Neuronal stem cell (in vitro differentiated cells): ENCODE measurements around the gene CCDC167.

Source experiments
- DNase-seq: peaks from one replicate; pipeline ENCODE4 v3.0.0-alpha.2; 2013; ENCODE audit warnings: low spot score
- H2AFZ ChIP-seq: one replicate; pipeline ENCODE4 v1.6.1; 2013; ENCODE audit warnings: mild to moderate bottlenecking, low read length, inconsistent platforms
- H2AK5ac ChIP-seq: 2 replicates; pipeline ENCODE4 v1.6.1; 2013; ENCODE audit warnings: low read depth, mild to moderate bottlenecking, inconsistent platforms, low read length, moderate library complexity, mixed read lengths
- H2BK120ac ChIP-seq: 2 replicates; pipeline ENCODE4 v1.6.1; 2013; ENCODE audit warnings: low read depth, mild to moderate bottlenecking, inconsistent platforms, low read length, moderate library complexity, mixed read lengths
- H2BK12ac ChIP-seq: one replicate; pipeline ENCODE4 v1.6.1; 2013; ENCODE audit warnings: low read length, inconsistent platforms
- H2BK15ac ChIP-seq: 2 replicates; pipeline ENCODE4 v1.6.1; 2013; ENCODE audit warnings: mild to moderate bottlenecking, low read length, inconsistent platforms, mixed read lengths
- H2BK5ac ChIP-seq: one replicate; pipeline ENCODE4 v1.6.1; 2013; ENCODE audit warnings: inconsistent platforms, mild to moderate bottlenecking, low read length, moderate library complexity
- H3K14ac ChIP-seq: one replicate; pipeline ENCODE4 v1.6.1; 2013; ENCODE audit warnings: low read length, inconsistent platforms
- H3K18ac ChIP-seq: 2 replicates; pipeline ENCODE4 v1.6.1; 2013; ENCODE audit warnings: low read length, inconsistent platforms
- H3K23ac ChIP-seq: 2 replicates; pipeline ENCODE4 v1.6.1; 2013; ENCODE audit warnings: low read depth, mild to moderate bottlenecking, mixed read lengths, low read length, inconsistent platforms; ENCODE audit not compliant: poor library complexity
- H3K27ac ChIP-seq: replicated peaks from 3 replicates; pipeline ENCODE4 v1.5.1; 2013; ENCODE audit warnings: low read length, inconsistent platforms
- H3K27me3 ChIP-seq, 3 experiments: 2 replicates each; pipeline ENCODE4 v1.6.1; 2013; ENCODE audit warnings: low read length in 3 of 3, mild to moderate bottlenecking in 2 of 3, inconsistent platforms in 1 of 3, low read depth in 1 of 3, mixed read lengths in 1 of 3, moderate library complexity in 1 of 3; ENCODE audit not compliant: control insufficient read depth in 3 of 3, insufficient read depth in 3 of 3
- H3K36me3 ChIP-seq, 2 donors: replicated peaks in 1 of 2; 2 replicates each; pipeline ENCODE4 v1.6.1; 2013; ENCODE audit warnings: low read length in 2 of 2; ENCODE audit not compliant: control insufficient read depth in 2 of 2, insufficient read depth in 2 of 2
- H3K4ac ChIP-seq: 2 replicates; pipeline ENCODE4 v1.6.1; 2013; ENCODE audit warnings: inconsistent platforms, mild to moderate bottlenecking, low read length, moderate library complexity
- H3K4me1 ChIP-seq, 2 donors: 1 replicate in 1 of 2; 2 replicates in 1 of 2; pipeline ENCODE4 v1.6.1; 2013; ENCODE audit warnings: low read length in 2 of 2, low read depth in 1 of 2; ENCODE audit not compliant: control insufficient read depth in 2 of 2, insufficient read depth in 1 of 2
- H3K4me2 ChIP-seq: one replicate; pipeline ENCODE4 v1.6.1; 2013; ENCODE audit warnings: mild to moderate bottlenecking, low read length, inconsistent platforms; ENCODE audit not compliant: insufficient read depth, poor library complexity, severe bottlenecking
- H3K4me3 ChIP-seq, 2 donors: 2 replicates each; pipeline ENCODE4 v1.5.1; 2013; ENCODE audit warnings: low read length in 2 of 2, mild to moderate bottlenecking in 2 of 2, inconsistent platforms in 1 of 2, moderate library complexity in 1 of 2
- H3K79me1 ChIP-seq: one replicate; pipeline ENCODE4 v1.6.1; 2013; ENCODE audit warnings: low read depth, mild to moderate bottlenecking, inconsistent platforms, low read length, moderate library complexity
- H3K9ac ChIP-seq: one replicate; pipeline ENCODE4 v1.6.1; 2013; ENCODE audit warnings: mild to moderate bottlenecking, low read depth, low read length, inconsistent platforms; ENCODE audit not compliant: poor library complexity
- H3K9me3 ChIP-seq, 2 donors: replicated peaks in 1 of 2; 2 replicates each; pipeline versions ENCODE3 to v1.6.1; 2013; ENCODE audit warnings: low read length in 2 of 2, mild to moderate bottlenecking in 2 of 2, inconsistent platforms in 1 of 2, low read depth in 1 of 2, mixed read lengths in 1 of 2, moderate library complexity in 1 of 2; ENCODE audit not compliant: control insufficient read depth in 2 of 2, insufficient read depth in 1 of 2
- H4K8ac ChIP-seq: one replicate; pipeline ENCODE4 v1.6.1; 2013; ENCODE audit warnings: low read depth, mild to moderate bottlenecking, inconsistent platforms, low read length, moderate library complexity
- H4K91ac ChIP-seq: one replicate; pipeline ENCODE4 v1.6.1; 2013; ENCODE audit warnings: low read length, low read depth, mild to moderate bottlenecking, inconsistent platforms; ENCODE audit not compliant: poor library complexity
- WGBS, 2 donors: extraction: QIAGEN DNeasy Blood & Tissue Kit; methylation state at CpG; one replicate each; pipeline ENCODE4 v1.1.7; 2013; ENCODE audit warnings: missing lambda C conversion rate in 2 of 2, mixed read lengths in 1 of 2; ENCODE audit not compliant: insufficient read length in 2 of 2, insufficient replicate concordance in 1 of 2; ENCODE audit errors: extremely low coverage in 2 of 2; 5-methylcytosine and 5-hydroxymethylcytosine counted together

CCDC167 gene

DNA sequence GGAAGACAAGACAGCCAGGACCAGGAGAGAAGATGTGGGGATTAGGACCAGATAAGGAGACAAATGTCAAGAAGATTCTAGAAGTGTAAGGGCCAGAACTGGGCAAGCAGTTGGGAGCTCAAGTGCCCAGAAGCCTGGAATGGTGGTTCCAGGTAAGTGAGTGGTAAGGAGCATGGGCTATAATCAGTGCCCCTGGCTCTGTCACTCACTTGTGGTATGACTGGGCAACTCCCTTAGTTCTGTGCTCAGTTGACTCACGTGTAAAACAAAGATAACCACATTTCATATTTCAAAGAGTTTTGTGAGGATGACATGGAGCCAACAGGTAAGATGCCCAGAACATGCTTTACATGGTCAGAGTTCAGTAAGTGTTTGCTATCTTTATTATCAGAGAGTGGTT, 11.2 kb downstream of the CCDC167 start:
- Histone ChIP-seq H3K79me1 (peaks cover 2% of the 10 kb centered on the region), H3K27me3 (no peaks in the 10 kb centered on the region), H3K23ac (no peak overlapping the region), H2BK15ac (no peak overlapping the region), H2BK12ac (no peak overlapping the region), H3K14ac (no peak overlapping the region), H3K18ac (no peak overlapping the region), H3K4me3 (no peak overlapping the region), H3K27ac (no peak overlapping the region), H2AFZ (no peak overlapping the region), H3K9ac (no peak overlapping the region), H4K8ac (no peak overlapping the region), H2AK5ac (no peak overlapping the region), H3K9me3 (no peaks in the 10 kb centered on the region), H4K91ac (no peak overlapping the region), H3K4ac (no peak overlapping the region), H3K4me1 (peaks cover 7 to 20% of the 10 kb centered on the region in 2 donors), H2BK5ac (no peak overlapping the region), H3K4me2 (no peak overlapping the region), H2BK120ac (no peak overlapping the region), H3K36me3 (peaks cover 2 to 12% of the 10 kb centered on the region in 2 donors)
- no CpG with 5 or more reads among the region's 1 CpG for WGBS, 2 donors
- no peak for DNase-seq

DNA sequence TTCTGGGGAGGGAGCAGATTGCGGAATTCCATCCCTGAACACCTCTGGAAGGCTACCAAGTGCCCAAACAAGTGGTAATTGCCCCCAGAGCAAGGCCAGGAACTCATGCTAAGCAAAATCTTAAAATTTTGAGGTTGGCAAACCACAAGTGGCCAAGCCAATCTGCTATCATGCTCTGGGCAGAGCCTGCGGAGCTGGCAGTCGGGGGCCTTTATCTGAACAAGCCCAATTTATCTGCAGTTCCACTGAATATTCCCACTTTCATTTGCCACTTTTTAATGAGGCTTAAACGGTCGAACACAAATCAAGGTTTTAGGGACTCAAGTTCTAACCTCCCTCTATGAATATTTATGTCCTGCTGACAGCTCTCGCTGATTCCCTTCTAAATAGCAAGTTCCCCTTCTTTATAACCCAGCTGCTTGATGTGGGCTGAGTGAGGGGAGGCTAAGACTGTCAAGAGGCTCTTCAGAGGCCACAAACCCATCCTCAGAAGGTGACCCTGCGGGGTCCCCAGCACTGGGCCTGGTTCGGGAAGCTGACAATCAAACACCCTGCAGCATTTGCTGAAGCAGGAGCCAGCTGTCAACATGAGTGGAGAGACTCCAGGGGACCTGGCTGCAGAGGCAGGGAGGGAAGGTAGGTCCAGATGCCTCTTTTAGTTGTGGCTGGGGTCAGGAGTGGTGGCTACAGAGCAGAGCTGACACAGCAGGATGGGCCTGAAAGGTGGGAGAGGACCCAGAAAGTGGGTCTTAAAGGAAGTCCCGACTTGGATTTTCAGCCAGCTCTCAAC, 11.9 kb downstream of the CCDC167 start:
- H3K27ac ChIP-seq, result no peak overlapping the region
- no peak overlapping the region for H2AK5ac ChIP-seq
- no peak overlapping the region for H2BK15ac ChIP-seq
- no peak overlapping the region for H2AFZ ChIP-seq
- H3K4me2 ChIP-seq, result no peak overlapping the region
- WGBS, 2 donors, result no CpG with 5 or more reads among the region's 9 CpGs
- no peak overlapping the region for H2BK5ac ChIP-seq
- H3K4me1 ChIP-seq, result peaks cover 8 to 18% of the 10 kb centered on the region in 2 donors
- H3K9ac ChIP-seq, result no peak overlapping the region
- DNase-seq, result no peak
- H3K27me3 ChIP-seq, result no peaks in the 10 kb centered on the region
- peaks cover 2% of the 10 kb centered on the region for H3K79me1 ChIP-seq
- H2BK12ac ChIP-seq, result no peak overlapping the region
- no peak overlapping the region for H2BK120ac ChIP-seq
- no peak overlapping the region for H3K4me3 ChIP-seq
- H3K9me3 ChIP-seq, result no peaks in the 10 kb centered on the region
- H3K4ac ChIP-seq, result no peak overlapping the region
- no peak overlapping the region for H3K14ac ChIP-seq
- H4K8ac ChIP-seq, result no peak overlapping the region
- H4K91ac ChIP-seq, result no peak overlapping the region
- peaks cover 8 to 19% of the 10 kb centered on the region in 2 donors for H3K36me3 ChIP-seq
- H3K18ac ChIP-seq, result no peak overlapping the region
- H3K23ac ChIP-seq, result no peak overlapping the region

DNA sequence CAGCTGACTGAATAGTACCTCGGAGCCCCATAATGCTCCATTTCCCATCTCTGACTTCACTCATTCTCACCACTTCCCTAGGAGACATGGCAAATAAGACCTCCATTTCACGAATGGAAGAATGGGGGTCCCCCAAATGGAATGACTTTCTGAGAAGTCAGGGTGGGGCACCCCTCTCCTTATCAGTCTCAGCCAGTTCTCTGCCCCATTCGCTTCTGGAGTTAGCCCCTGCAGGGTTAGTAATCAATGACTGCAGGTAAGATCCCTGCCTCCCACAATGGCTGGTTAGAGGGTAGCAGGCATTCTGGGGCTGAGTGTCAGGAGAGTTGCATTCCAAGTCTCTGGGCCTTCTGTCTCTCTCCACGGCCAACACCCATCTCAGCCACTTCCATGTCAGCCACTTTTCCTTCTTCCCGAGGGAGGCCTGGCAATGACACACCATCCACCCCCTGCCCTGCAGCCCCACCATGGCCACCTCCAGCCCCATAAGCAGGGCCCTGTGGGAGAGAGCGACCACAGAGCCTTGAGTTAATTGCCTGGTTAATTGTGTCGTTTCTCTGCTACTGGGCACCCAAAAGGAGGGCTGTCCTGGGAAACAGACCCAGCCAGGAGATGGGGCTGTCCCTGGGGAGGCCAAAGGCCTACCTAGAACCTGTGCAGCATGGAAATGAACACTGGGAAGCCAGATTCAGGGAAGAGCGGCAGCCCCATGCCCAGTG, 13.4 kb downstream of the CCDC167 start:
- Histone ChIP-seq H3K14ac (no peak overlapping the region), H2BK12ac (no peak overlapping the region), H3K4me1 (peaks cover 15 to 25% of the 10 kb centered on the region in 2 donors), H3K36me3 (peaks cover 11 to 33% of the 10 kb centered on the region in 2 donors), H2AK5ac (no peak overlapping the region), H3K4me2 (no peak overlapping the region), H3K9me3 (no peaks in the 10 kb centered on the region), H4K8ac (no peak overlapping the region), H3K27ac (no peak overlapping the region), H3K27me3 (no peaks in the 10 kb centered on the region), H2BK15ac (no peak overlapping the region), H3K4ac (no peak overlapping the region), H2BK120ac (no peak overlapping the region), H3K79me1 (peaks cover 2% of the 10 kb centered on the region), H3K18ac (no peak overlapping the region), H2AFZ (no peak overlapping the region), H3K4me3 (no peak overlapping the region), H3K9ac (no peak overlapping the region), H4K91ac (no peak overlapping the region), H2BK5ac (no peak overlapping the region), H3K23ac (no peak overlapping the region)
- no peak for DNase-seq
- WGBS, 2 donors, result no CpG with 5 or more reads among the region's 8 CpGs

DNA sequence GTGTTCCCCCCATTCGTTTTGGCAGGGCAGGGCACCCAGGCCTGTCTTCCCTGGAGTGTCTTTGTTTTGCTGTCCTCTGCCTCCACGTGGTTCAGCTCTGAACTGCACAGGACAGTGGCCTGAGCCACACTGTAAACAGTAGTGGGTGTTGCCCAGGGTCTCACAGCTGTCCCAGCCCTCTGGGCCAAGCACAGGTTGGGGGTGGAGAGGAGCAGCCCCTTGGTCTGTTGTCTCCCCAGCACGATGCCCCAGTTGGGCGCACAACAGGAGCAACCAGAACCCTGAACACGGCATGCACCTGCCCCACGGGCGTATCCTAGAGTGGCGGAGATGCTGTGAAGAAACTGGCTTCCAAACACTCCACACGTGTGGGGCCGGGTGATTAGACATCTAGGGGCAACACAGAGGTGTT, 14.4 kb downstream of the CCDC167 start:
- Histone ChIP-seq H2BK15ac (no peak overlapping the region), H2BK12ac (no peak overlapping the region), H3K4ac (no peak overlapping the region), H2AFZ (no peak overlapping the region), H3K18ac (peak overlapping the region; percentile 50), H3K9me3 (no peaks in the 10 kb centered on the region), H2AK5ac (no peak overlapping the region), H3K27ac (no peak overlapping the region), H2BK120ac (no peak overlapping the region), H3K14ac (no peak overlapping the region), H3K27me3 (no peaks in the 10 kb centered on the region), H3K4me3 (no peak overlapping the region), H3K4me2 (no peak overlapping the region), H3K36me3 (peaks cover 12 to 43% of the 10 kb centered on the region in 2 donors), H2BK5ac (no peak overlapping the region), H3K23ac (no peak overlapping the region), H4K91ac (no peak overlapping the region), H3K4me1 (peaks cover 20 to 29% of the 10 kb centered on the region in 2 donors), H3K79me1 (peaks cover 2% of the 10 kb centered on the region), H3K9ac (no peak overlapping the region), H4K8ac (no peak overlapping the region)
- WGBS, 2 donors, result no CpG with 5 or more reads among the region's 10 CpGs
- no peak for DNase-seq
